ENCODE data around the gene LRRC8C. TPM values are rescaled to one million over a fixed set of nuclear protein-coding genes. Genes with fewer than 3 reads are reported as not detected.
"Not testable (repeated sequence)": the region's sequence is repeated elsewhere in the genome, so short reads cannot be mapped to it uniquely, and the experiment has no call there.

Gene LRRC8C
- total RNA-seq, 1 donor from 2014 or later, result 6.2 TPM

GRCh38 chr1:89589515-89589914 is 43.4 kb upstream of the LRRC8C start:
- H3K36me3 ChIP-seq, result peaks cover 15% of the 10 kb centered on the region
- peaks cover 15% of the 10 kb centered on the region for H3K4me1 ChIP-seq
- no peaks in the 10 kb centered on the region for H3K9me3 ChIP-seq (replicated peaks)
- no peak for TF ChIP-seq CTCF (IDR thresholded peaks at IDR 0.05; ENCODE audit: borderline replicate concordance)
- no peak for DNase-seq
- intact Hi-C loops (cut with micrococcal nuclease), result no loop called here
- no peak overlapping the region for H3K4me3 ChIP-seq
- H3K27ac ChIP-seq (replicated peaks), result no peak overlapping the region
- no peaks in the 10 kb centered on the region for H3K27me3 ChIP-seq (ENCODE audit: low read depth)

- Histone ChIP-seq H3K9me3 (replicated peaks) (no peaks in the 10 kb centered on the region), H3K27me3 (ENCODE audit: low read depth) (no peaks in the 10 kb centered on the region), H3K4me1 (peaks cover 15% of the 10 kb centered on the region), H3K4me3 (no peak overlapping the region), H3K27ac (replicated peaks) (peak overlapping the region; percentile 24), H3K36me3 (peaks cover 12% of the 10 kb centered on the region)
- intact Hi-C loops (cut with micrococcal nuclease), result loop anchor here (10.0 kb wide), 2 partner anchors 66 to 174 kb away; partner anchors contain the start of gene LRRC8B
- no peak for DNase-seq
- no peak for TF ChIP-seq CTCF (IDR thresholded peaks at IDR 0.05; ENCODE audit: borderline replicate concordance)
Observed at GRCh38 chr1:89590341-89591080, 42.4 kb upstream of the LRRC8C start.

GRCh38 chr1:89592861-89593302 is 40.0 kb upstream of the LRRC8C start:
- not testable (repeated sequence) for H3K27ac ChIP-seq (replicated peaks); H3K4me3 ChIP-seq; H3K36me3 ChIP-seq; DNase-seq; H3K9me3 ChIP-seq (replicated peaks); H3K27me3 ChIP-seq (ENCODE audit: low read depth)
- intact Hi-C loops (cut with micrococcal nuclease), result loop anchor here (10.0 kb wide), 2 partner anchors 68 to 172 kb away; partner anchors contain the start of gene LRRC8B
- peaks cover 15% of the 10 kb centered on the region for H3K4me1 ChIP-seq

GRCh38 chr1:89594096-89594740 is 38.7 kb upstream of the LRRC8C start:
- Histone ChIP-seq H3K36me3 (peaks cover 7% of the 10 kb centered on the region), H3K27ac (replicated peaks) (no peak overlapping the region), H3K4me1 (peaks cover 16% of the 10 kb centered on the region), H3K27me3 (ENCODE audit: low read depth) (no peaks in the 10 kb centered on the region), H3K9me3 (replicated peaks) (no peaks in the 10 kb centered on the region), H3K4me3 (no peak overlapping the region)
- no peak for TF ChIP-seq CTCF (IDR thresholded peaks at IDR 0.05; ENCODE audit: borderline replicate concordance)
- no peak for DNase-seq
- intact Hi-C loops (cut with micrococcal nuclease), result loop anchor here (10.0 kb wide), 2 partner anchors 69 to 171 kb away; partner anchors contain the start of gene LRRC8B

- no peaks in the 10 kb centered on the region for H3K27me3 ChIP-seq (ENCODE audit: low read depth)
- no peak for TF ChIP-seq CTCF (IDR thresholded peaks at IDR 0.05; ENCODE audit: borderline replicate concordance)
- H3K9me3 ChIP-seq (replicated peaks), result no peaks in the 10 kb centered on the region
- peaks cover 7% of the 10 kb centered on the region for H3K36me3 ChIP-seq
- H3K27ac ChIP-seq (replicated peaks), result no peak overlapping the region
- H3K4me3 ChIP-seq, result no peak overlapping the region
- intact Hi-C loops (cut with micrococcal nuclease), result loop anchor here (10.0 kb wide), 2 partner anchors 72 to 168 kb away; partner anchors contain the start of gene LRRC8B
- peaks cover 3% of the 10 kb centered on the region for H3K4me1 ChIP-seq
- DNase-seq, result no peak
Observed at GRCh38 chr1:89596698-89597097, 36.2 kb upstream of the LRRC8C start.

All from left ventricle myocardium inferior (tissue), 1 donor.